Skin epidermis (tissue), 12 donors: Measurements from ENCODE around the gene THADA.
"Not testable (repeated sequence)": the region's sequence is repeated elsewhere in the genome, so short reads cannot be mapped to it uniquely, and the experiment has no call there.

Source experiments
- H3K27ac ChIP-seq, 21 experiments: fragments of 200-600 bp; sonication (generic) in 11 of 21; one replicate each; pipeline ENCODE4 v1.5.0; 2020; ENCODE audit warnings: mild to moderate bottlenecking in 3 of 21, inconsistent platforms in 2 of 21, moderate library complexity in 2 of 21
- H3K4me3 ChIP-seq, 7 experiments: fragments of 200-600 bp; sonication (generic) in 2 of 7; one replicate each; pipeline ENCODE4 v1.5.0; 2020; ENCODE audit warnings: inconsistent platforms in 2 of 7, mild to moderate bottlenecking in 2 of 7, moderate library complexity in 1 of 7

Gene THADA

GRCh38 chr2:43408407-43409160 lies 187.3 kb downstream of the THADA start:
- no peak overlapping the region for H3K4me3 ChIP-seq
- peak overlapping the region in 12 of 21 experiments; percentile 38 to 79 (median 50) for H3K27ac ChIP-seq

- Histone ChIP-seq H3K27ac (peak overlapping the region in 12 of 21 experiments; percentile 11 to 79 (median 48)), H3K4me3 (no peak overlapping the region)
Measured at GRCh38 chr2:43407935-43408334, 187.9 kb downstream of the THADA start.

DNA sequence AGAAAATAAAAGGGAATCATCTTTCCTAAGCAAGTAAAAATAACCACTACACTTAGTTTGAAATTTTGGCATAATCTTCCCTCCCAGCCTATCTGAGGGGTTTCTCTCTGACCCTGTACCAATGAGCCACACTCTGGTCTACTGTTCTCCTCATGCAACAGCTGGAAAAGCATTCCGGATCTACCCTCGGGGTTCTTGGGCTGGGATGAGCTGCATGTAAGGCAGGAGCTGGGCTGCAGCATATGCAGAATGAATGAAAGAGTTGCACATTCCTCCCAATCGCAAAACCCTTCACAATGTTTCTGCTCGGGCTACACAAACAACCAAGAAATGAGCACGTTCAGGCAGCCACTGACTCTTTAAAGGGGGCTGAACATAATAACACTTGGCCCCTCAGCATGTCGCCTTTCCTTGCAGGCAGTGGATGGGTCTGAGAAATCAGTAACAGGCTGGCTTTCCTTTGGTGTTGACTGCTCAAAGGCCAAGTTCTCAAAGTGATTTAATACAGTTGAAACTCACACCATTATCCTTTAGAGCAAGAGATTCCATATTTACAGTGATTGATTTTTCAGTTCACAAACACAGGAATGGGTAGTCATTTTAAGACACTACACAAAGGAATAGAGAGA lies 189.1 kb downstream of the THADA start:
- H3K27ac ChIP-seq: peak overlapping the region in 6 of 21 experiments; percentile 3 to 79 (median 25)
- no peak overlapping the region for H3K4me3 ChIP-seq

DNA sequence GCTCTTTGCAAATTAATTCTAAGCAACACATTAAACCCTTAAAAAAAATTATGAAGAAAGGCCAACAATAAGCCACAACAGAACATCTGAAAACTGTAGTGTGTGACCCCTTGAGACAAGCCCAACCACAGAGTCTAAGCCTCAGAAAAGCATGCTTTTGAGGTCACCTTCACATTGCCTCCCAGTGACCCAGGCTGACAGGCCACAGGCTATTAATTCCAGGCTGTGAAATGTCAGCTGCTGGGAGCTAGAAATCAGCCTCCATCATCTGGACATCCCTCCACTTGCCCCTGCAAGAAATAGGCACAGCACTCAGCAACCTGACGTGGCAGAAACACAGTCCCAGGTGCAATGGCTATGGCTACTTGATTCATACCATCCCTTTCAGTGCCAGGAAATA lies 190.0 kb downstream of the THADA start:
- Histone ChIP-seq H3K4me3 (no peak overlapping the region), H3K27ac (peak overlapping the region in 1 of 21 experiments; percentile 79)

DNA sequence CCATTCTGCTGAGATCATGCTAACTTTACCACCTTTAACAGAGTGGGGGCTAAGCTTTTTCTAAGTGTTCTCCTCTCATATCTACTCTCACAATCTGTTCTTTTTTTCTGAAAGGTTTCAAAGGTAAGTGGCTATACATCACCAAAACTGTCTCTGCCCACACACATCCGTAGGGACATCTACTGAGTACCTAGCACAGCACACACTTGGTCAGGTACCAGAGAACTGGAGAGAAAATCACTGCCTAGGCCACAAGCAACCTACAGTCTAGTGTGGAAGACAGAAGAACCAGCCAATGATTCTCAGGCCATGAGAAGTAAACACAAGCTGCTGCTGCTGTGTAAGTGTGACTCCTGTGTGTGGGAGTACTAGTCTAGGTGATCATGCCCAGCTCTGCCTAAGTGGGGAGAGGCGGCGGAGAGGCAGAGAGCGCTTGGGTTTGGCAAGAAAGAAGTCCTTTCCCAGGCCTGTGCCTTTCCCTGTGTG lies 193.3 kb downstream of the THADA start:
- Histone ChIP-seq H3K4me3 (no peak overlapping the region), H3K27ac (peak overlapping the region in 8 of 21 experiments; percentile 2 to 54 (median 26))

GRCh38 chr2:43402002-43402401 lies 193.8 kb downstream of the THADA start:
- Histone ChIP-seq H3K4me3 (no peak overlapping the region), H3K27ac (peak overlapping the region in 4 of 21 experiments; percentile 11 to 31 (median 20))

GRCh38 chr2:43400508-43400907 lies 195.3 kb downstream of the THADA start:
- H3K27ac ChIP-seq: peak overlapping the region in 3 of 21 experiments; percentile 7 to 51 (median 40)
- no peak overlapping the region for H3K4me3 ChIP-seq

DNA sequence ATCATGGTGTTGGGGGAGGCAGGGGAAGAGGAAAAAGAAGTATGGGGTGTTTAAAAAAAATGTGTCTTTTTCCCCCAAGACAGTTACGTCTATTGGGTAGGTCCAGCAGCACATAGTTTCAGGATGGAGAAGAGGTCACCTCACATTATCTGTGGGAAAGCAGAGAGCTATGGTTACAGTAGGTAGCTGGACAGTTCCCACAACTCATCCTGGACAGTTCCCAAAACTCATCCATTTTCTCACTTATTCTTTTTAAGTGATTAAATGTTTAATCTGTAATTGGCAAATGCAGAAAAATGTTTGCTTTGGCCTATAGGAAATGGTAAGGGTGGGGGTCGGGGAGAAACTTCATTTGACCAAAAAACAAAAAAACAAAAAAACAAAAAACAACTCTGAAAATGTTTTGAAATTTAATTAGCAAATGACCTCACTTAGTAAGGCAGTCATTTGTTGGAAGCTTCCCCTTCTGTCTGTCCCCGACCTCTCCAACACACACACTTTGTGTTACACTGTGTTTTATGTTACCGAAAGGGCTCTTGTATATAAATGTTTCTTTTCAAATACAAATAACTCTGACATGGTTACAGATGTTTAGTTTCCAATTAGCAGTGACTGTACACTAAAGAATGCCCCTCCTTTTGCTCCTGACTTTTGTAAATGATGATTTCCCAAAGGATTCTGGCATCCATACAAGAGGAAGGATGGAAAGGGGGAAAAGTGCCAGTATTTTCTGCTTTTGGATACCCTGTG lies 196.1 kb downstream of the THADA start:
- H3K27ac ChIP-seq: peak overlapping the region in 6 of 21 experiments; percentile 7 to 63 (median 26)
- H3K4me3 ChIP-seq: no peak overlapping the region

DNA sequence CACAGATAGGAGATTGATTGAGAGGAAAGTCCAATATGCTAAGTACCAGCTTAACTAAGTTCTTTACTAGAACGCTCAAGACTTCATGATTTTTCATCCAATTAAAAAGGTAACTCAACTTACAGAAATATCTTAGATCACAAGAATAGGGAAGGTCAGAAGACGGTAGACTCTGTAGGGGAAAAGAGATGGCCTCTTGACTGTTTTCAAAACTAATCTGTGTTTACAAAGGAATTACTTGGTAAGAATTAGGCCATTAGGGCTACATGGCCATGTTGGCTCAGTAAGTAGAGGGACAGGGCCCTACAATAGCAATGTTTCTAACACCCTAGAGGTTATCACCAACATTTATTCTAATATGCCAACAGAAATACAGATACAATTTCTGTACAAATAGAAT lies 196.7 kb downstream of the THADA start:
- no peak overlapping the region for H3K4me3 ChIP-seq
- H3K27ac ChIP-seq: peak overlapping the region in 5 of 21 experiments; percentile 15 to 63 (median 28)

DNA sequence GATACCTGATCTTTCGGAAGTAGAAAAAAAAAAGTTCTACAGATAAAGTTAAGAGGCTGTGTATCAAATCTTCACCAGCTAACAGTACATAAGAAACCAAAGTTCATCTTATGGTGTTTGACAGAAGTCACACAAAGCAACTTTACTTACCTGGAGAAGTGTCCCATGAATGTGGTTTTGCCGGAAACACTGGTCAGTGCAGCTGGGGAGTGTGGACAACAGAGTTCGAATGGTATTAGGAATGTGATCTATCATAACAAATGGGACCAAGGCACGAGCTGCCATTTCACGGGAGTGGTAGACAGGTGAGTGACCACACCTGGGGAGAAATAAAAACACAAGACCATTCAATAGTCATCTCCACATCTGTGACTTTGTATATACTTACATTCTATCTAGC lies 198.0 kb downstream of the THADA start:
- no peak overlapping the region for H3K27ac ChIP-seq
- no peak overlapping the region for H3K4me3 ChIP-seq

DNA sequence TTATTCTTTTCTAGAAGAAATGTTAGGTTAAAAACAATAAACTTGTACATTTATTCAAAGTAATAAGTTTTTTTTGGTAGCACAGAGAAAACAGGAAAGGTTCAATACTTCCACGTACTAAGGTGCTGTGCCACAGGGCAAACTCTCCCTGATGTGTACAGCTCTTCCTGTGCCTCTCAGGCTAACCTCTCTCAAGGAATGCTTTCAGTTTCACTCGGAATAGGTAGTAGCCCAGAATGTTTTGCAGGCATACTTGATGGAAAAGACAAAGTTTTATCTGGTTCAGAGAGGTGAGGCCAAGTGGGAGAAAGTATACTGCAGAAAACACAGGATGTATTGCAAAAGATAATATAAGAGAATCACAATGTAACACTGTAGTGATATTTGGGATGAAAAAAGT lies 198.4 kb downstream of the THADA start:
- no peak overlapping the region for H3K27ac ChIP-seq

GRCh38 chr2:43396344-43396743 lies 199.5 kb downstream of the THADA start:
- not testable (repeated sequence) for H3K27ac ChIP-seq, H3K4me3 ChIP-seq

More for the DNA sequence above, 198.4 kb downstream of the THADA start:
- H3K4me3 ChIP-seq: no peak overlapping the region

DNA sequence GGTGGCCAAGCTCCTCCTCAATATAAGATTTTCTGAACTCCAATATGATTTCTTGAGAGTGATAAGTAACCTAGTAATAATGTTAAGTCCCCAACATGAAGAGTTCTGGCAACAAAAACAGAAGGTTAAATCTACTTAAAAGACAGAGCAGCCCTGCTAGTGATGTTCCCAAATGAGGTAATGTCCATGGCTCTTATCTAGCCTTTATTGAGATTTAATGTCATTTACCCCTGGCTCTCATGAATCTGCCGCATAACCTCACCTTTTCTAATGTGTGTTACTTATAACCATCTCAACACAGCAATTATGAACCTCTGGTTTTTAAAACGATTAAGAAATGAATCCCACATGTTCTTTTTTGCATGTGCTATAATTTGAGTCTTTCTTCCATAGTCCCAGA lies 201.9 kb downstream of the THADA start:
- Histone ChIP-seq H3K27ac (no peak overlapping the region), H3K4me3 (no peak overlapping the region)

DNA sequence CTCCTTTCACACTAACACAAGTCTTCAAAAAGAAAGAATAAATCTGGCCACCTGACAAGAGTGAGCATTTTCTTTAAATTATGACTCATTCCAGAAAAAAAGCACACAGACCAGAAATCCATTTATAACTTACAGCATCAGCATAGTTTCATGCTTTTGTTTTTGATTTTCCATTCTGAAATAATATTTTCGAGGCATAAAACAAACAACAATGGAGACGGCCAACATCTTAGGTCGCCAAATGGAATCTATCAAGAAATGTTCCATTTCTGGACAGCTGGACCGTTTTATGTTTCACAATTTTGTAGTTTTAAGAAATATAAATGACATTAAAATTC lies 204.0 kb downstream of the THADA start:
- H3K4me3 ChIP-seq: no peak overlapping the region
- peak overlapping the region in 10 of 21 experiments; percentile 5 to 65 (median 32) for H3K27ac ChIP-seq

DNA sequence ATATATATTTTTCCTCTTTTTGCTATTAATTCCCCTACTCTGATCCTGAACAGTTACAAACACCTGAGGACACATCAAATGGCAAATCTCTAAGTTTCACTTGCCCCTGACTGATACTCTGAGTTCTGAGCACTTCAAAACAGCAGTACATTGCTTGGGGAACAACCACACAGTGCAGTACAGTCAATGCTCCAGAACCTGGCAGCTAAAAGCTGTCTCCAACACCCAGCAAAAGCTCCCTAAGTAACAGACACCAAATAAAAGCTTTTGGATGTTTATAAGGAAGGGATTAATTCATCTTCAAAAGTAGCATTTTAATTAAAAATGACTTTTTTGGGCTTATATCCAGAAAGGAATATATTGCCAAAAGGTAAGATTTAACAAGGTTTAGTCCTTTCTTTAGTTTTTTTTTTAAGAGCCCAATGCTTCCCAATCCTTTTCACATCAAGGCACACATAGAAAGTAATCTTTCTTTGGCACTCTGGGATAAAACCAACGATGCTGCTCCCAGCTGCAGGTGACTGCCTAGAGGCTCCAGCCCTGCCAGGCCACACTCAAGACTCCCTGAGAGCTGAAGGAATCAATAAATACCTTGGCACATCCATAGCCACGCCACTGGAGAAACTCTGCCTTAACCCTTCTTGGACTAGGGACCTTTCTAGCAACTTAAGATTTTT lies 204.5 kb downstream of the THADA start:
- Histone ChIP-seq H3K27ac (peak overlapping the region in 11 of 21 experiments; percentile 5 to 62 (median 19)), H3K4me3 (no peak overlapping the region)

- no peak overlapping the region for H3K4me3 ChIP-seq
- H3K27ac ChIP-seq: peak overlapping the region in 3 of 21 experiments; percentile 7 to 50 (median 18)
Measured at GRCh38 chr2:43389581-43390466, 206.0 kb downstream of the THADA start.

- Histone ChIP-seq H3K27ac (no peak overlapping the region), H3K4me3 (no peak overlapping the region)
Measured at GRCh38 chr2:43388371-43388770, 207.5 kb downstream of the THADA start.

DNA sequence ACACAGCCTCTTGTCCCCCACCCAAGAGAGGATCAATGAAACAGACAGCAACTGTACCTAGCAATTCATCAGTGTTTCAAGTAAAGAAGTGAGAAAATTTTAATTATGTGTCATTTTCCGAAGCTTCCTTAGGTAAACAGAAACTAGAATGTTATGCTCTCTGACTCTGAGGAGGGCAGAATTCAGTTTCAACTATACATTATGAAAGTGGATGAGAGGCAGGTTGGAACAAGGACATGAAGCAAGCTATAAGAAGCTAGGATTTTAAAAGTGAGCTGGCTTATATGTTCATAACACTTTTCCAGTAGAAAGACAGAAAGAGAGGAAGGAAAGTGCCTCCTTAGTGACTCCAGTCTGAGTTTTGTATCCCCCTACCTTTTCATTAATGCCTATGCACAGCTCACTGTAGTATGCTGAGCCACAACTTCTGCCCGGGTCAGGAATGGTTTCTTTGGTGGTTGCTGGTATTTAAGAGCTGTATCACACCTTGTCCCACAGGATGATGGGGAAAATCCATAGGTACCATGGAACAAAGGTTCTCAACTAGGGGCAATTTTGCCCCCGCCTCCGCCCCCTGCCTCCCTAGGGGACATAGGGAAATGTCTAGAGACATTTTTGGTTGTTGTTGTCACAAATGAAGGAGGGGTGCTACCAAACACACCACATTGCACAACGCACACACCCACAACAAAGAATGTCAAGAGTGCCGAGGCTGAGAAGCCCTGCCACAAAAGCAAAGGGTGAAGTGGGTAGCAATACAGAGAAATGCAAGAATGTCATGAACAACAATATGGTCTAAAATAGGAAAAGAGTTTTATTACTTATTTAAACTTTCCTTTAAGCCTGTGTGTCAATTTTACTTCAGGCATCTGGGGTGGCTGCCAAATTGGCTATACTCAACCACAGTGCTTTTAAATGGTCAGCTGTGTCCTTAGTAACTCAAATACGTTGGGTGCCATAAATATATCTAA lies 208.5 kb downstream of the THADA start:
- Histone ChIP-seq H3K27ac (peak overlapping the region in 5 of 21 experiments; percentile 10 to 35 (median 22)), H3K4me3 (no peak overlapping the region)
